Measurements from ENCODE around the gene RNF13. TPM values are rescaled to one million over a fixed set of nuclear protein-coding genes. Genes with fewer than 3 reads are reported as not detected.

Gene RNF13
- total and polyA plus RNA-seq, 2 donors (not counting 3 experiments of a cell fraction or from before 2014, with no cell fraction given) = 16.4 to 27.1 TPM

DNA sequence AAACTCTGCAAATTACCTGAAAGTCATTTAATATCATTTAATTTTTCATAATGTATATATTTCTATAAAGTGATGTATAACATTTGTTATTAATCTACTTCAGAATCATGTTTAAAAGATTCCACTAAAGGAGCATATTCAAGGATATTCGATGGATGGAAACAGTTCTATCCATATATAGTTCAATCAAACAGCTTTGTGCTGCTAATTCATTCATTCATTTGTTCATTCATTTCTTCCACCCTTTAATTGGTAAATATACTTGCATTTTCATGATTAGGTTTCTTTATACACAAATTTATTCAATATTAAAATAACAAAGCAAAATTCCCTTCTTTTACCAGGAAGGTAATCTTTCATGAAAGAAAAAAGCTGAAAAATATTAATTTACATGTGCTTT lies 64.7 kb downstream of the RNF13 start:
- Histone ChIP-seq H3K36me3 (ENCODE audit: control insufficient read depth in 2 of 2, extremely low read depth in 1 of 2, insufficient read depth in 2 of 2, low read length in 2 of 2) (no peaks in the 10 kb centered on the region), H3K27me3 (ENCODE audit: control insufficient read depth in 2 of 2, insufficient read depth in 2 of 2, low read length in 2 of 2) (no peaks in the 10 kb centered on the region), H3K27ac (ENCODE audit: insufficient read depth, low read depth, low read length) (no peak overlapping the region), H2AFZ (ENCODE audit: low read depth, low read length) (no peak overlapping the region), H3K4me3 (replicated peaks in 1 of 3; ENCODE audit: insufficient read depth in 1 of 3, low read depth in 1 of 3, low read length in 3 of 3) (no peak overlapping the region), H3K9ac (replicated peaks; ENCODE audit: extremely low read depth, insufficient read depth, low read length) (no peak overlapping the region), H3K4me1 (ENCODE audit: control insufficient read depth, extremely low read depth, insufficient read depth, low read length) (no peaks in the 10 kb centered on the region), H3K9me1 (replicated peaks; ENCODE audit: control insufficient read depth, extremely low read depth, insufficient read depth, low read length) (no peaks in the 10 kb centered on the region), H3K4me2 (ENCODE audit: insufficient read depth, low read length) (no peak overlapping the region), H3K79me2 (ENCODE audit: control insufficient read depth, insufficient read depth, low read length) (no peaks in the 10 kb centered on the region), H3K9me3 (replicated peaks; ENCODE audit: control insufficient read depth, insufficient read depth, low read length) (no peaks in the 10 kb centered on the region), H4K20me1 (replicated peaks; ENCODE audit: control insufficient read depth, extremely low read depth, insufficient read depth, low read length) (no peaks in the 10 kb centered on the region)
- DNase-seq (ENCODE audit: low read depth, low spot score) = no peak
- TF ChIP-seq FOS (IDR thresholded peaks at IDR 0.05; ENCODE audit: borderline replicate concordance, insufficient read depth, low read length) = no peak
- TF ChIP-seq GATA2 (IDR thresholded peaks at IDR 0.05; ENCODE audit: insufficient read depth, insufficient read length, low read depth, low read length) = no peak
- TF ChIP-seq, protein P1, sequence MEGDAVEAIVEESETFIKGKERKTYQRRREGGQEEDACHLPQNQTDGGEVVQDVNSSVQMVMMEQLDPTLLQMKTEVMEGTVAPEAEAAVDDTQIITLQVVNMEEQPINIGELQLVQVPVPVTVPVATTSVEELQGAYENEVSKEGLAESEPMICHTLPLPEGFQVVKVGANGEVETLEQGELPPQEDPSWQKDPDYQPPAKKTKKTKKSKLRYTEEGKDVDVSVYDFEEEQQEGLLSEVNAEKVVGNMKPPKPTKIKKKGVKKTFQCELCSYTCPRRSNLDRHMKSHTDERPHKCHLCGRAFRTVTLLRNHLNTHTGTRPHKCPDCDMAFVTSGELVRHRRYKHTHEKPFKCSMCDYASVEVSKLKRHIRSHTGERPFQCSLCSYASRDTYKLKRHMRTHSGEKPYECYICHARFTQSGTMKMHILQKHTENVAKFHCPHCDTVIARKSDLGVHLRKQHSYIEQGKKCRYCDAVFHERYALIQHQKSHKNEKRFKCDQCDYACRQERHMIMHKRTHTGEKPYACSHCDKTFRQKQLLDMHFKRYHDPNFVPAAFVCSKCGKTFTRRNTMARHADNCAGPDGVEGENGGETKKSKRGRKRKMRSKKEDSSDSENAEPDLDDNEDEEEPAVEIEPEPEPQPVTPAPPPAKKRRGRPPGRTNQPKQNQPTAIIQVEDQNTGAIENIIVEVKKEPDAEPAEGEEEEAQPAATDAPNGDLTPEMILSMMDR (IDR thresholded peaks at IDR 0.05; ENCODE audit: extremely low read depth in 1 of 2, insufficient read depth in 1 of 2, low read depth in 1 of 2, low read length in 2 of 2) = no peak
- TF ChIP-seq, protein P2, sequence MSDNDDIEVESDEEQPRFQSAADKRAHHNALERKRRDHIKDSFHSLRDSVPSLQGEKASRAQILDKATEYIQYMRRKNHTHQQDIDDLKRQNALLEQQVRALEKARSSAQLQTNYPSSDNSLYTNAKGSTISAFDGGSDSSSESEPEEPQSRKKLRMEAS (IDR thresholded peaks at IDR 0.05; ENCODE audit: insufficient read depth, insufficient read length) = no peak
- no peak for TF ChIP-seq POLR2A (IDR thresholded peaks at IDR 0.05; ENCODE audit: low read depth, low read length)
- no peak for TF ChIP-seq JUN (IDR thresholded peaks at IDR 0.05; ENCODE audit: borderline replicate concordance, insufficient read depth, insufficient read length, low read depth)
- TF ChIP-seq EZH2 (IDR thresholded peaks at IDR 0.05; ENCODE audit: borderline replicate concordance, low read depth, low read length, severe bottlenecking) = no peak
- TF ChIP-seq POLR2AphosphoS5 (IDR thresholded peaks at IDR 0.05; ENCODE audit: insufficient read depth, low read depth, low read length) = no peak
- no peak for TF ChIP-seq MYC (IDR thresholded peaks at IDR 0.05; ENCODE audit: low read depth, low read length)
- no peak for FAIRE-seq
- intact Hi-C loops (cut with micrococcal nuclease) (no loop called here), dilution Hi-C loops (cut with MboI; ENCODE audit: extremely low pct_ligation_motif_present, low sequenced_read_pairs) (no loop called here)
- POLR2A ChIA-PET = no interaction called here
- no TSS peak for BruUV-seq (replicated peaks)
- CTCF ChIA-PET = no interaction called here

All from endothelial cell of umbilical vein (primary cell).